NCI-H1694 (cell line): ENCODE results near the gene LSM4.
A peak's percentile ranks its signal among the peaks of the same experiment; 100 is the strongest.
"Not testable (repeated sequence)": the region's sequence is repeated elsewhere in the genome, so short reads cannot be mapped to it uniquely, and the experiment has no call there.

Experiments used
- DNase-seq: peaks from one replicate; lab custom pipeline; 2025; lab: John Stamatoyannopoulos, UW

The LSM4 gene

GRCh38 chr19:18322759-18323460 lies at the start of gene LSM4:
Gene LSM4 (minus strand): TSS chr19:18323076. CDS start chr19:18323020, 56 bp downstream.
- DNase-seq = peak; percentile 97

- no peak for DNase-seq
These were observed 45.8 kb upstream of the LSM4 start for GRCh38 chr19:18368504-18369222.

- no peak for DNase-seq
These were observed 43.2 kb upstream of the LSM4 start for GRCh38 chr19:18366021-18366435.

GRCh38 chr19:18364826-18365528 lies 42.1 kb upstream of the LSM4 start:
- DNase-seq = no peak

- not testable (repeated sequence) for DNase-seq
These were observed 41.5 kb upstream of the LSM4 start for GRCh38 chr19:18364277-18364825.

- DNase-seq = no peak
These were observed 40.9 kb upstream of the LSM4 start for GRCh38 chr19:18363787-18364186.

GRCh38 chr19:18362934-18363542 lies 40.2 kb upstream of the LSM4 start:
- no peak for DNase-seq

GRCh38 chr19:18361646-18362045 lies 38.8 kb upstream of the LSM4 start:
- no peak for DNase-seq

- DNase-seq = no peak
These were observed 34.2 kb upstream of the LSM4 start for GRCh38 chr19:18357041-18357440.

GRCh38 chr19:18354743-18355142 lies 31.9 kb upstream of the LSM4 start:
- DNase-seq = not testable (repeated sequence)

GRCh38 chr19:18353378-18354005 lies 30.6 kb upstream of the LSM4 start:
- no peak for DNase-seq

GRCh38 chr19:18351544-18351943 lies 28.7 kb upstream of the LSM4 start:
- DNase-seq = no peak

- DNase-seq = no peak
These were observed 27.6 kb upstream of the LSM4 start for GRCh38 chr19:18350490-18350889.

GRCh38 chr19:18349524-18350128 lies 26.8 kb upstream of the LSM4 start:
- DNase-seq = peak; percentile 28

GRCh38 chr19:18348818-18349339 lies 26.0 kb upstream of the LSM4 start:
- DNase-seq = not testable (repeated sequence)

- DNase-seq = no peak
These were observed 25.3 kb upstream of the LSM4 start for GRCh38 chr19:18348171-18348570.

- DNase-seq = no peak
These were observed 23.2 kb upstream of the LSM4 start for GRCh38 chr19:18346091-18346490.

- DNase-seq = no peak
These were observed 22.4 kb upstream of the LSM4 start for GRCh38 chr19:18345296-18345695.

GRCh38 chr19:18344582-18344950 lies 21.7 kb upstream of the LSM4 start:
- no peak for DNase-seq

- DNase-seq = no peak
These were observed 19.3 kb upstream of the LSM4 start for GRCh38 chr19:18342090-18342632.
